SHP77 treated with DMSO at 0.1 percent for 48 hours (cell line): Measurements from ENCODE around the gene RNF10.
"Not testable (repeated sequence)": the region's sequence is repeated elsewhere in the genome, so short reads cannot be mapped to it uniquely, and the experiment has no call there.

Source experiments
- DNase-seq: peaks from one replicate; lab custom pipeline; 2025; lab: John Stamatoyannopoulos, UW

The RNF10 gene

GRCh38 chr12:120534203-120534702 is at the start of gene RNF10:
TSS of gene RNF10 (plus strand) at chr12:120534356. CDS start at chr12:120534812, 456 bp downstream.
- peak; percentile 86 for DNase-seq

GRCh38 chr12:120485961-120486881 is 47.9 kb upstream of the RNF10 start:
- no peak for DNase-seq

- DNase-seq = not testable (repeated sequence)
Measured at GRCh38 chr12:120487552-120487951, 46.6 kb upstream of the RNF10 start.

- DNase-seq = no peak
Measured at GRCh38 chr12:120488057-120488640, 46.0 kb upstream of the RNF10 start.

- no peak for DNase-seq
Measured at GRCh38 chr12:120489018-120489417, 45.1 kb upstream of the RNF10 start.

GRCh38 chr12:120490325-120490724 is 43.8 kb upstream of the RNF10 start:
- DNase-seq = no peak

GRCh38 chr12:120490833-120491512 is 43.2 kb upstream of the RNF10 start:
- no peak for DNase-seq

- DNase-seq = no peak
Measured at GRCh38 chr12:120495186-120495730, 38.9 kb upstream of the RNF10 start.

- DNase-seq = peak; percentile 97
Measured at GRCh38 chr12:120495731-120496412, 38.3 kb upstream of the RNF10 start, which contains the start of gene DYNLL1. TSS of gene DYNLL1 (plus strand) at chr12:120496113. CDS start at chr12:120496422, 309 bp downstream.

- DNase-seq = no peak
Measured at GRCh38 chr12:120496413-120497340, 37.5 kb upstream of the RNF10 start.

- DNase-seq = no peak
Measured at GRCh38 chr12:120497524-120498150, 36.5 kb upstream of the RNF10 start.

- DNase-seq = no peak
Measured at GRCh38 chr12:120498870-120499515, 35.2 kb upstream of the RNF10 start.

GRCh38 chr12:120500581-120500980 is 33.6 kb upstream of the RNF10 start:
- DNase-seq = no peak

- DNase-seq = no peak
Measured at GRCh38 chr12:120504587-120504986, 29.6 kb upstream of the RNF10 start.

- no peak for DNase-seq
Measured at GRCh38 chr12:120508537-120508936, 25.6 kb upstream of the RNF10 start.

- no peak for DNase-seq
Measured at GRCh38 chr12:120514002-120514401, 20.2 kb upstream of the RNF10 start.

- DNase-seq = no peak
Measured at GRCh38 chr12:120515496-120515895, 18.7 kb upstream of the RNF10 start.

- not testable (repeated sequence) for DNase-seq
Measured at GRCh38 chr12:120519324-120519723, 14.8 kb upstream of the RNF10 start.

GRCh38 chr12:120522568-120522967 is 11.6 kb upstream of the RNF10 start:
- no peak for DNase-seq
